IMR-90 (cell line): Measurements from ENCODE around the gene PTBP1.

Experiments
- CEBPB ChIP-seq: IDR thresholded peaks from 2 replicates; pipeline ENCODE4 v1.6.1; 2012; ENCODE audit warnings: low read depth, low read length, improper control_type of control experiment
- CHD1 ChIP-seq: IDR thresholded peaks from 2 replicates; pipeline ENCODE4 v1.6.1; 2012; ENCODE audit warnings: low read depth, low read length, improper control_type of control experiment
- ELK1 ChIP-seq: fragments of 150-350 bp; IDR thresholded peaks from 2 replicates; pipeline ENCODE4 v1.6.1; 2016; ENCODE audit warnings: low read depth, mild to moderate bottlenecking, low read length, moderate library complexity, borderline replicate concordance
- FOS ChIP-seq: fragments of 150-350 bp; IDR thresholded peaks from 2 replicates; pipeline ENCODE4 v1.6.1; 2016; ENCODE audit warnings: low read depth, low read length
- MAFK ChIP-seq: IDR thresholded peaks from 2 replicates; pipeline ENCODE4 v1.6.1; 2012; ENCODE audit warnings: low read depth, low read length, improper control_type of control experiment
- MAZ ChIP-seq: IDR thresholded peaks from 2 replicates; pipeline ENCODE4 v1.6.1; 2012; ENCODE audit warnings: low read depth, mild to moderate bottlenecking, low read length, improper control_type of control experiment, moderate library complexity, borderline replicate concordance
- POLR2A ChIP-seq: IDR thresholded peaks from 2 replicates; pipeline ENCODE4 v1.6.1; 2012; ENCODE audit warnings: mild to moderate bottlenecking, low read depth, low read length
- RAD21 ChIP-seq: IDR thresholded peaks from 2 replicates; pipeline ENCODE4 v1.6.1; 2012; ENCODE audit warnings: low read length, improper control_type of control experiment
- RCOR1 ChIP-seq: IDR thresholded peaks from 2 replicates; pipeline ENCODE4 v1.6.1; 2012; ENCODE audit warnings: mild to moderate bottlenecking, low read length, improper control_type of control experiment; ENCODE audit not compliant: insufficient replicate concordance
- RFX5 ChIP-seq: IDR thresholded peaks from 2 replicates; pipeline ENCODE4 v1.8.0; 2012; ENCODE audit warnings: low read depth, mild to moderate bottlenecking, low read length, moderate library complexity
- USF2 ChIP-seq: fragments of 150-350 bp; IDR thresholded peaks from 2 replicates; pipeline ENCODE4 v1.6.1; 2017; ENCODE audit warnings: mild to moderate bottlenecking, antibody characterized with exemption, low read length, low read depth
- TF ChIP-seq, protein P1 (sequence below): conservative IDR thresholded peaks from 2 replicates; pipeline ENCODE4 v1.5.1; 2012; ENCODE audit warnings: mild to moderate bottlenecking, low read depth, low read length, improper control_type of control experiment

DNA sequence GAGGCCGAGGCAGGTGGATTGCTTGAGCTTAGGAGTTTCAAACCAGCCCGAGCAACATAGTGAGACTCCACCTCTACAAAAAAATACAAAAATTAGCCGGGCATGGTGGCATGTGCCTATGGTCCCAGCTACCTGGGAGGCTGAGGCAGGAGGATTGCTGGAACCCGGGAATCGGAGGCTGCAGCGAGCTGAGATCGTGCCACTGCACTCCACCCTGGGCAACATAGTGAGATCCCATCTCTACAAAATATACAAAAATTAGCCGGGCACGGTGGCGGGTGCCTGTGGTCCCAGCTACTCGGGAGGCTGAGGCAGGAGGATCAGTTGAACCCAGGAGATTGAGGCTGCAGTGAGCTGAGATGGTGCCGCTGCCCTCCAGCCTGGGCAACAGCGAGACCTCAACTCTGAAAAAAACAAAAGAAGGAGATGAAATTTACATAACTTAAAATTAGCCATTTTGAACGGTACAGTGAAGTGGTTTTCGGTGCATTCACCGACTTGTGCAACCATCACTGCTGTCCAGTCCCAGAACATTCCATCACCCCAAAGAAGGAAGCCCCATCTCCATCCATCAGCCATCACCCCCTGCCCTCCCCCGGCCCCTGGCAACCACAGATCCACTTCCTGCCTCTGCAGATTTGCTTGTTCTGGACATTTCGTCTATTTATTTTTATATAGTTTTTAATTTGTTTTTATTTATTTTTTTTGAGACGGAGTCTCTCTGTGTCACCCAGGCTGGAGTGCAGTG, 28.8 kb downstream of the PTBP1 start:
- TF ChIP-seq CEBPB (no peak; the same call in 1 of the 2 replicates), POLR2A (no peak), MAFK (no peak), RAD21 (no peak), FOS (no peak), RFX5 (no peak), CHD1 (no peak), RCOR1 (no peak), USF2 (no peak), ELK1 (no peak), MAZ (no peak)
- TF ChIP-seq, protein P1, sequence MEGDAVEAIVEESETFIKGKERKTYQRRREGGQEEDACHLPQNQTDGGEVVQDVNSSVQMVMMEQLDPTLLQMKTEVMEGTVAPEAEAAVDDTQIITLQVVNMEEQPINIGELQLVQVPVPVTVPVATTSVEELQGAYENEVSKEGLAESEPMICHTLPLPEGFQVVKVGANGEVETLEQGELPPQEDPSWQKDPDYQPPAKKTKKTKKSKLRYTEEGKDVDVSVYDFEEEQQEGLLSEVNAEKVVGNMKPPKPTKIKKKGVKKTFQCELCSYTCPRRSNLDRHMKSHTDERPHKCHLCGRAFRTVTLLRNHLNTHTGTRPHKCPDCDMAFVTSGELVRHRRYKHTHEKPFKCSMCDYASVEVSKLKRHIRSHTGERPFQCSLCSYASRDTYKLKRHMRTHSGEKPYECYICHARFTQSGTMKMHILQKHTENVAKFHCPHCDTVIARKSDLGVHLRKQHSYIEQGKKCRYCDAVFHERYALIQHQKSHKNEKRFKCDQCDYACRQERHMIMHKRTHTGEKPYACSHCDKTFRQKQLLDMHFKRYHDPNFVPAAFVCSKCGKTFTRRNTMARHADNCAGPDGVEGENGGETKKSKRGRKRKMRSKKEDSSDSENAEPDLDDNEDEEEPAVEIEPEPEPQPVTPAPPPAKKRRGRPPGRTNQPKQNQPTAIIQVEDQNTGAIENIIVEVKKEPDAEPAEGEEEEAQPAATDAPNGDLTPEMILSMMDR = no peak
